ENCODE measurements around the gene SENP6.

Gene SENP6

GRCh38 chr6:75601304-75602245 is at the start of gene SENP6:
Gene SENP6, plus strand, starts transcription at chr6:75601880. Its CDS starts 645 bp downstream, at chr6:75602525.
- TF ChIP-seq GATA2 (IDR thresholded peaks at IDR 0.05; ENCODE audit: low read depth, low read length) (no peak), GATA3 (IDR thresholded peaks at IDR 0.05; ENCODE audit: low read depth, low read length) (no peak)

GRCh38 chr6:75556240-75556639 is 45.4 kb upstream of the SENP6 start:
- 0 out of 2 replicates have a peak, but pooled peaks have one; percentile 7 for TF ChIP-seq GATA2 (IDR thresholded peaks at IDR 0.05; ENCODE audit: low read depth, low read length)
- TF ChIP-seq GATA3 (IDR thresholded peaks at IDR 0.05; ENCODE audit: low read depth, low read length), result no peak

- TF ChIP-seq GATA3 (IDR thresholded peaks at IDR 0.05; ENCODE audit: low read depth, low read length), result peak; percentile 91
- TF ChIP-seq GATA2 (IDR thresholded peaks at IDR 0.05; ENCODE audit: low read depth, low read length), result 0 out of 2 replicates have a peak, but pooled peaks have one; percentile 11
These were observed 44.6 kb upstream of the SENP6 start for GRCh38 chr6:75557068-75557467.

GRCh38 chr6:75563032-75563431 is 38.6 kb upstream of the SENP6 start:
- no peak for TF ChIP-seq GATA3 (IDR thresholded peaks at IDR 0.05; ENCODE audit: low read depth, low read length)
- TF ChIP-seq GATA2 (IDR thresholded peaks at IDR 0.05; ENCODE audit: low read depth, low read length), result no peak

GRCh38 chr6:75566137-75566767 is 35.4 kb upstream of the SENP6 start:
- TF ChIP-seq GATA3 (IDR thresholded peaks at IDR 0.05; ENCODE audit: low read depth, low read length), result no peak
- TF ChIP-seq GATA2 (IDR thresholded peaks at IDR 0.05; ENCODE audit: low read depth, low read length), result no peak

GRCh38 chr6:75568100-75568499 is 33.6 kb upstream of the SENP6 start:
- TF ChIP-seq GATA2 (IDR thresholded peaks at IDR 0.05; ENCODE audit: low read depth, low read length), result no peak
- no peak for TF ChIP-seq GATA3 (IDR thresholded peaks at IDR 0.05; ENCODE audit: low read depth, low read length)

- no peak for TF ChIP-seq GATA3 (IDR thresholded peaks at IDR 0.05; ENCODE audit: low read depth, low read length)
- TF ChIP-seq GATA2 (IDR thresholded peaks at IDR 0.05; ENCODE audit: low read depth, low read length), result no peak
These were observed 32.7 kb upstream of the SENP6 start for GRCh38 chr6:75568965-75569364.

GRCh38 chr6:75572072-75572471 is 29.6 kb upstream of the SENP6 start:
- no peak for TF ChIP-seq GATA3 (IDR thresholded peaks at IDR 0.05; ENCODE audit: low read depth, low read length)
- TF ChIP-seq GATA2 (IDR thresholded peaks at IDR 0.05; ENCODE audit: low read depth, low read length), result no peak

GRCh38 chr6:75579951-75580350 is 21.7 kb upstream of the SENP6 start:
- TF ChIP-seq GATA3 (IDR thresholded peaks at IDR 0.05; ENCODE audit: low read depth, low read length) (no peak), GATA2 (IDR thresholded peaks at IDR 0.05; ENCODE audit: low read depth, low read length) (no peak)

GRCh38 chr6:75581231-75581630 is 20.4 kb upstream of the SENP6 start:
- TF ChIP-seq GATA3 (IDR thresholded peaks at IDR 0.05; ENCODE audit: low read depth, low read length) (no peak), GATA2 (IDR thresholded peaks at IDR 0.05; ENCODE audit: low read depth, low read length) (no peak)

GRCh38 chr6:75588948-75589347 is 12.7 kb upstream of the SENP6 start:
- TF ChIP-seq GATA3 (IDR thresholded peaks at IDR 0.05; ENCODE audit: low read depth, low read length) (no peak), GATA2 (IDR thresholded peaks at IDR 0.05; ENCODE audit: low read depth, low read length) (no peak)

- no peak for TF ChIP-seq GATA3 (IDR thresholded peaks at IDR 0.05; ENCODE audit: low read depth, low read length)
These were observed 11.3 kb upstream of the SENP6 start for GRCh38 chr6:75590370-75590769.

GRCh38 chr6:75600768-75601167 is 912 bp upstream of the SENP6 start:
- TF ChIP-seq GATA3 (IDR thresholded peaks at IDR 0.05; ENCODE audit: low read depth, low read length) (no peak), GATA2 (IDR thresholded peaks at IDR 0.05; ENCODE audit: low read depth, low read length) (no peak)

- TF ChIP-seq GATA2 (IDR thresholded peaks at IDR 0.05; ENCODE audit: low read depth, low read length) (no peak), GATA3 (IDR thresholded peaks at IDR 0.05; ENCODE audit: low read depth, low read length) (no peak)
These were observed 796 bp downstream of the SENP6 start for GRCh38 chr6:75602246-75603105.
